PC-9 (cell line): Measurements from ENCODE around the gene ATXN1. TPM values are rescaled to one million over a fixed set of nuclear protein-coding genes. Genes with fewer than 3 reads are reported as not detected.
"Not testable (repeated sequence)": the region's sequence is repeated elsewhere in the genome, so short reads cannot be mapped to it uniquely, and the experiment has no call there.

Experiments
- BruUV-seq: library from RNA; stranded (reverse); fragments of 400-500 nt; replicated peaks from 2 replicates; lab custom pipeline; 2021; lab: Mats Ljungman, UMichigan
- CTCF ChIA-PET: fragments of 300-600 bp; sonication (Branson Sonifier 250); formaldehyde crosslinking; loops from one replicate; lab custom pipeline; 2022; ENCODE audit warnings: antibody characterized with exemption; lab: Charles Lee
- POLR2A ChIA-PET: fragments of 300-600 bp; sonication (Branson Sonifier 250); formaldehyde crosslinking; loops from one replicate; lab custom pipeline; 2022; ENCODE audit warnings: antibody characterized with exemption; ENCODE audit not compliant: unreplicated experiment; lab: Charles Lee
- DNase-seq, 2 experiments: peaks; one replicate each; pipeline versions ENCODE4 v3.0.0 to v3.0.0-alpha.2; 2015 to 2022; ENCODE audit warnings: mixed read lengths in 1 of 2
- H2AFZ ChIP-seq: fragments of 200-600 bp; sonication (generic); 2 replicates; pipeline ENCODE4 v1.8.1; 2017; ENCODE audit warnings: antibody characterized with exemption
- H3F3A ChIP-seq: fragments of 200-600 bp; sonication (generic); 2 replicates; pipeline ENCODE4 v1.8.1; 2017; ENCODE audit warnings: antibody characterized with exemption, mild to moderate bottlenecking, low read depth; ENCODE audit not compliant: insufficient read depth
- H3K27ac ChIP-seq: fragments of 200-600 bp; sonication (generic); 2 replicates; pipeline ENCODE4 v1.6.1; 2016; ENCODE audit warnings: mixed run types
- H3K27me3 ChIP-seq: fragments of 200-600 bp; sonication (generic); 2 replicates; pipeline ENCODE4 v1.6.1; 2016; ENCODE audit warnings: low read depth, mixed run types; ENCODE audit not compliant: insufficient read depth
- H3K36me3 ChIP-seq: fragments of 200-600 bp; sonication (generic); 2 replicates; pipeline ENCODE4 v1.6.1; 2016; ENCODE audit warnings: low read depth, mixed run types
- H3K4me1 ChIP-seq: fragments of 200-600 bp; sonication (generic); replicated peaks from 2 replicates; pipeline ENCODE4 v1.6.1; 2016; ENCODE audit warnings: mixed run types; ENCODE audit not compliant: insufficient read depth
- H3K4me2 ChIP-seq: fragments of 200-600 bp; sonication (generic); 2 replicates; pipeline ENCODE4 v1.6.1; 2017; ENCODE audit warnings: mixed run types
- H3K4me3 ChIP-seq: fragments of 200-600 bp; sonication (generic); 2 replicates; pipeline ENCODE4 v1.6.1; 2016; ENCODE audit warnings: mixed run types
- H3K79me2 ChIP-seq: fragments of 200-600 bp; sonication (generic); 2 replicates; pipeline ENCODE4 v1.6.1; 2017; ENCODE audit warnings: low read depth, mixed run types
- H3K9me2 ChIP-seq: fragments of 200-600 bp; sonication (generic); 2 replicates; pipeline ENCODE4 v1.8.1; 2017; ENCODE audit warnings: mild to moderate bottlenecking; ENCODE audit not compliant: insufficient read depth
- H3K9me3 ChIP-seq: fragments of 200-600 bp; sonication (generic); 2 replicates; pipeline ENCODE4 v1.8.1; 2016; ENCODE audit warnings: low read depth; ENCODE audit not compliant: insufficient read depth
- H4K20me1 ChIP-seq: fragments of 200-600 bp; sonication (generic); 2 replicates; pipeline ENCODE4 v1.8.1; 2017; ENCODE audit not compliant: insufficient read depth
- EZH2 ChIP-seq: fragments of 200-600 bp; sonication (generic); IDR thresholded peaks from 2 replicates; pipeline ENCODE4 v1.8.0; 2017; ENCODE audit warnings: antibody characterized with exemption, low read depth
- intact Hi-C: fragments of 100-400 bp; cut with micrococcal nuclease; formaldehyde crosslinking; loops from one replicate; pipeline ENCODE4 v1.10.0; 2022; ENCODE audit not compliant: unreplicated experiment
- total RNA-seq: library from RNA; stranded (reverse); gene quantifications from 2 replicates; pipeline ENCODE4 v1.2.3, GENCODE V29; 2021
- TF ChIP-seq, protein P1 (sequence below): fragments of 200-600 bp; sonication (generic); conservative IDR thresholded peaks from 2 replicates; pipeline ENCODE4 v1.6.1; 2017; ENCODE audit warnings: mixed run types, antibody characterized with exemption, mild to moderate bottlenecking, moderate library complexity

The ATXN1 gene
- total RNA-seq, 1 experiment from 2014 or later: 42.7 TPM

DNA sequence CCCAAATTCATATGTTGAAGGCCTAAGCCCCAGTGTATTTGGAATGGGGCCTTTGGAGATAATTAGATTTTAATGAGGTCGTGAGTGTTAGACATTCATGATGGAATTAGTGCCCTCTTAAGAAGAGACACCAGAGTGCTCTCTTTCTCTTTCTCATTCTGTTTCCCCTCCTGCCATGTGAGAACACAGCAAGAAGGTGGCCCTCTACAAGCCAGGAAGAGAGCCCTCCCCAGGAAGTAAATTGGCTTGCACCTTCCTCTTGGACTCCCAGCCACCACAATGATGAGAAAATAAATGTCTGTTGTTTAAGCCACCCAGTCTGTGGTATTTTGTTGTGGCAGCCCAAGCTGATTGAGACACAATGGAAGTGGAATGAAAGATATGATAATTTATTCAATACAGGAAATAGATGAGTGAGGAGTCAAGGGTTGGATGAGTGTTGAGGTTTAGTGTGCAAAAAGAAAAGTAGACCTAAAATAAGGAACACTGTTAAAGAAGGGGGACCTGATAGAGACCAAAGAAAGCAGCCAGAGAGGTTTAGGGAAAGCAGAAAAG is 25.9 kb upstream of the ATXN1 start:
- Histone ChIP-seq H3K27ac (no peak overlapping the region), H3K4me2 (no peak overlapping the region), H3K4me3 (no peak overlapping the region), H3K36me3 (no peaks in the 10 kb centered on the region), H2AFZ (no peak overlapping the region), H4K20me1 (no peaks in the 10 kb centered on the region), H3K27me3 (no peaks in the 10 kb centered on the region), H3K9me3 (no peaks in the 10 kb centered on the region; the same call in 1 of the 2 replicates), H3K9me2 (no peaks in the 10 kb centered on the region), H3K79me2 (no peaks in the 10 kb centered on the region), H3F3A (no peaks in the 10 kb centered on the region), H3K4me1 (no peaks in the 10 kb centered on the region)
- DNase-seq: no peak
- CTCF ChIA-PET: no interaction called here
- POLR2A ChIA-PET: no interaction called here
- BruUV-seq: no TSS peak
- no peak for TF ChIP-seq EZH2
- TF ChIP-seq, protein P1, sequence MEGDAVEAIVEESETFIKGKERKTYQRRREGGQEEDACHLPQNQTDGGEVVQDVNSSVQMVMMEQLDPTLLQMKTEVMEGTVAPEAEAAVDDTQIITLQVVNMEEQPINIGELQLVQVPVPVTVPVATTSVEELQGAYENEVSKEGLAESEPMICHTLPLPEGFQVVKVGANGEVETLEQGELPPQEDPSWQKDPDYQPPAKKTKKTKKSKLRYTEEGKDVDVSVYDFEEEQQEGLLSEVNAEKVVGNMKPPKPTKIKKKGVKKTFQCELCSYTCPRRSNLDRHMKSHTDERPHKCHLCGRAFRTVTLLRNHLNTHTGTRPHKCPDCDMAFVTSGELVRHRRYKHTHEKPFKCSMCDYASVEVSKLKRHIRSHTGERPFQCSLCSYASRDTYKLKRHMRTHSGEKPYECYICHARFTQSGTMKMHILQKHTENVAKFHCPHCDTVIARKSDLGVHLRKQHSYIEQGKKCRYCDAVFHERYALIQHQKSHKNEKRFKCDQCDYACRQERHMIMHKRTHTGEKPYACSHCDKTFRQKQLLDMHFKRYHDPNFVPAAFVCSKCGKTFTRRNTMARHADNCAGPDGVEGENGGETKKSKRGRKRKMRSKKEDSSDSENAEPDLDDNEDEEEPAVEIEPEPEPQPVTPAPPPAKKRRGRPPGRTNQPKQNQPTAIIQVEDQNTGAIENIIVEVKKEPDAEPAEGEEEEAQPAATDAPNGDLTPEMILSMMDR: no peak
- intact Hi-C loops: no loop called here

DNA sequence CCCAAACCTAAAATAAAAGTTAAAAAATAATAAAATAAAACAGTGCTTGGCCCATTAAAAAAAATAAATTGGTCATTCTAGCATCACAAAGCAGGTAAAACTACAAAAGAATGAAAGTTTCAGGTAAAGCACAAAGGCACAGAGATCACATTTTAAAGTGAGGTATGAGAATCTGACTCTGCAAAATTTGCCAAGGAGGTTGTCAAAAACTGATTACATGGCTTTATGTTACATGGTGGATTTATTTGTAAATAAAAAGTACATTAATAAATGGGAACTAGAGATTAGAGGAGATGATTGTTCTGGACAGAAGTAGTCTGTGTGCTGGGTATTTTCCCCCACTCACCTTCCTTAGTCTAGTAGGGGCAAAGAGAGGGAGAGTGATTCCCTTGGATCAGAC is 24.2 kb upstream of the ATXN1 start:
- Histone ChIP-seq H4K20me1 (no peaks in the 10 kb centered on the region), H2AFZ (no peak overlapping the region), H3F3A (no peaks in the 10 kb centered on the region), H3K79me2 (no peaks in the 10 kb centered on the region), H3K4me3 (no peak overlapping the region), H3K36me3 (no peaks in the 10 kb centered on the region), H3K27me3 (no peaks in the 10 kb centered on the region), H3K4me1 (0 out of 2 replicates have a peak, but pooled peaks cover 12% of the 10 kb centered on the region), H3K27ac (no peak overlapping the region), H3K9me2 (no peaks in the 10 kb centered on the region), H3K9me3 (no peaks in the 10 kb centered on the region; the same call in 1 of the 2 replicates), H3K4me2 (no peak overlapping the region)
- intact Hi-C loops: no loop called here
- POLR2A ChIA-PET: no interaction called here
- DNase-seq: no peak
- BruUV-seq: no TSS peak
- no peak for TF ChIP-seq EZH2
- TF ChIP-seq, protein P1: no peak
- CTCF ChIA-PET: no interaction called here

DNA sequence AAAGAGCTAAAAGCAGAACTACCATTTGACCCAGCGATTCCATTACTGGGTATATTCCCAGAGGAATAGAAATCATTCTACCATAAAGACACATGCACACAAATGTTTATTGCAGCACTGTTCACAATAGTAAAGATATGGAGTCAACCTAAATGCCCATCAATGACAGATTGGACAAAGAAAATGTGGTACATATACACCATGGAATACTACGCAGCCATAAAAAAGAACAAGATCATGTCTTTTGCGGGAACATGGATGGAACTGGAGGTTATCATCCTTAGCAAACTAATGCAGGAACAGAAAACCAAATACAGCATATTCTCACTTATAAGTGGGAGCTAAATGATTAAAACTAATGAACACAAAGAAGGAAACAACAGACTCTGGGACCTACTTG is 23.7 kb upstream of the ATXN1 start:
- H3F3A ChIP-seq, H3K27me3 ChIP-seq, H3K79me2 ChIP-seq, DNase-seq, H4K20me1 ChIP-seq, H3K9me3 ChIP-seq, H3K4me2 ChIP-seq, intact Hi-C loops, POLR2A ChIA-PET, H3K27ac ChIP-seq, H3K36me3 ChIP-seq, H3K4me3 ChIP-seq, H3K9me2 ChIP-seq, H2AFZ ChIP-seq, BruUV-seq: not testable (repeated sequence)
- CTCF ChIA-PET: interaction anchor here (0.6 kb wide), 1 partner anchor 17 kb away, joined by 3 read pairs; no protein-coding TSS in a partner anchor
- 0 out of 2 replicates have a peak, but pooled peaks cover 12% of the 10 kb centered on the region for H3K4me1 ChIP-seq
